A673 (cell line): ENCODE data around the gene AEN. TPM values are rescaled to one million over a fixed set of nuclear protein-coding genes. Genes with fewer than 3 reads are reported as not detected.

ENCODE experiments used
- BruUV-seq: library from RNA; stranded (reverse); fragments of 400-500 nt; replicated peaks from 2 replicates; lab custom pipeline; 2021; lab: Mats Ljungman, UMichigan
- CTCF ChIA-PET: fragments of 300-600 bp; sonication (Branson Sonifier 250); formaldehyde crosslinking; loops from one replicate; lab custom pipeline; 2022; ENCODE audit warnings: antibody characterized with exemption; lab: Charles Lee
- POLR2A ChIA-PET: fragments of 300-600 bp; sonication (Branson Sonifier 250); formaldehyde crosslinking; loops from one replicate; lab custom pipeline; 2022; ENCODE audit warnings: antibody characterized with exemption; ENCODE audit not compliant: low non-redundant PET; lab: Charles Lee
- DNase-seq: peaks from one replicate; pipeline ENCODE4 v3.0.0-alpha.2; 2015; ENCODE audit warnings: low spot score
- H3K27ac ChIP-seq: fragments of 200-600 bp; sonication (generic); 2 replicates; pipeline ENCODE4 v1.5.1; 2016; ENCODE audit warnings: mixed run types, low read depth, mild to moderate bottlenecking, mixed read lengths, antibody characterized with exemption, low read length; ENCODE audit not compliant: poor library complexity, severe bottlenecking
- H3K27me3 ChIP-seq: fragments of 200-600 bp; sonication (generic); replicated peaks from 2 replicates; pipeline ENCODE4 v1.6.1; 2017; ENCODE audit warnings: mixed run types, low read depth, mild to moderate bottlenecking, mixed read lengths, antibody characterized with exemption, low read length; ENCODE audit not compliant: insufficient read depth, poor library complexity
- H3K36me3 ChIP-seq: fragments of 200-600 bp; sonication (generic); 2 replicates; pipeline ENCODE4 v1.6.1; 2016; ENCODE audit warnings: mixed run types, mild to moderate bottlenecking, mixed read lengths, antibody characterized with exemption, low read length; ENCODE audit not compliant: insufficient read depth, poor library complexity, severe bottlenecking
- H3K4me1 ChIP-seq: fragments of 200-600 bp; sonication (generic); 2 replicates; pipeline ENCODE4 v1.6.1; 2017; ENCODE audit warnings: mixed run types, mild to moderate bottlenecking, mixed read lengths, antibody characterized with exemption, low read length; ENCODE audit not compliant: insufficient read depth, poor library complexity, severe bottlenecking
- H3K4me3 ChIP-seq: fragments of 200-600 bp; sonication (generic); 2 replicates; pipeline ENCODE4 v1.5.1; 2016; ENCODE audit warnings: low read depth, mixed run types, mild to moderate bottlenecking, mixed read lengths, low read length; ENCODE audit not compliant: poor library complexity, severe bottlenecking
- H3K9me3 ChIP-seq: fragments of 200-600 bp; sonication (generic); 2 replicates; pipeline ENCODE4 v1.6.1; 2016; ENCODE audit warnings: mixed run types, low read depth, mild to moderate bottlenecking, mixed read lengths, antibody characterized with exemption, low read length; ENCODE audit not compliant: poor library complexity, severe bottlenecking
- EZH2 ChIP-seq: fragments of 200-600 bp; sonication (generic); IDR thresholded peaks from 2 replicates; pipeline ENCODE4 v1.6.1; 2017; ENCODE audit warnings: borderline replicate concordance, low read depth, mild to moderate bottlenecking, mixed read lengths, antibody characterized with exemption, low read length; ENCODE audit not compliant: poor library complexity, severe bottlenecking
- intact Hi-C: fragments of 100-400 bp; cut with micrococcal nuclease; formaldehyde crosslinking; loops from one replicate; pipeline ENCODE4 v1.10.0; 2022; ENCODE audit not compliant: unreplicated experiment
- total RNA-seq: library from RNA; stranded (reverse); gene quantifications from 2 replicates; pipeline ENCODE4 v1.2.3, GENCODE V29; 2021
- TF ChIP-seq, protein P1 (sequence below): fragments of 300-800, 200-600 bp; sonication (generic); conservative IDR thresholded peaks from 2 replicates; pipeline ENCODE4 v1.5.1; 2017; ENCODE audit warnings: low read depth, mild to moderate bottlenecking, antibody characterized with exemption, low read length, moderate library complexity, mixed read lengths

The AEN gene
- total RNA-seq, 1 experiment from 2014 or later = 52.4 TPM

DNA sequence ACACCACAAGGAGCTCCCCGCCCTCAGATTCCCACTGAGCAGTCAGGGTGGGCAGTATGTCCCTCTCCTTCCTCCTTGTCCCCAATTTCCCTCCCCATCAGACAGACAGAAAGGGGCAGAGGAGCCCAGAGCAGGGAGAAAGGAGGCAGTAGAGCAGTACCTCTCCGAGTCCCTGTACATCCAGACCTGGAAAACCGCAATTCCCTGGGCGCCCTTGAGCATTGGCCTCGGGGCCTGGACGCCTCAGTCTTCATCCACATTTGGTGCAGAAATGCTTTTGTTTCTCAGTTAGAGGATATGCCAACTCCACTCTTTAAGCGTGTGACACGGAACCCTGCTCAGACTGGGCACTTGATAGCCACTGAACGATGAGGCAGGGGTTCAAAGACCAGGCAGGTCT lies 23.6 kb downstream of the AEN start:
- ChIA-PET CTCF (no interaction called here), POLR2A (no interaction called here)
- Histone ChIP-seq H3K27me3 (no peaks in the 10 kb centered on the region), H3K4me3 (no peak overlapping the region), H3K27ac (no peak overlapping the region), H3K36me3 (no peaks in the 10 kb centered on the region), H3K4me1 (no peaks in the 10 kb centered on the region), H3K9me3 (no peaks in the 10 kb centered on the region)
- no peak for DNase-seq
- no TSS peak for BruUV-seq
- intact Hi-C loops = no loop called here
- TF ChIP-seq EZH2 = no peak
- TF ChIP-seq, protein P1, sequence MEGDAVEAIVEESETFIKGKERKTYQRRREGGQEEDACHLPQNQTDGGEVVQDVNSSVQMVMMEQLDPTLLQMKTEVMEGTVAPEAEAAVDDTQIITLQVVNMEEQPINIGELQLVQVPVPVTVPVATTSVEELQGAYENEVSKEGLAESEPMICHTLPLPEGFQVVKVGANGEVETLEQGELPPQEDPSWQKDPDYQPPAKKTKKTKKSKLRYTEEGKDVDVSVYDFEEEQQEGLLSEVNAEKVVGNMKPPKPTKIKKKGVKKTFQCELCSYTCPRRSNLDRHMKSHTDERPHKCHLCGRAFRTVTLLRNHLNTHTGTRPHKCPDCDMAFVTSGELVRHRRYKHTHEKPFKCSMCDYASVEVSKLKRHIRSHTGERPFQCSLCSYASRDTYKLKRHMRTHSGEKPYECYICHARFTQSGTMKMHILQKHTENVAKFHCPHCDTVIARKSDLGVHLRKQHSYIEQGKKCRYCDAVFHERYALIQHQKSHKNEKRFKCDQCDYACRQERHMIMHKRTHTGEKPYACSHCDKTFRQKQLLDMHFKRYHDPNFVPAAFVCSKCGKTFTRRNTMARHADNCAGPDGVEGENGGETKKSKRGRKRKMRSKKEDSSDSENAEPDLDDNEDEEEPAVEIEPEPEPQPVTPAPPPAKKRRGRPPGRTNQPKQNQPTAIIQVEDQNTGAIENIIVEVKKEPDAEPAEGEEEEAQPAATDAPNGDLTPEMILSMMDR = no peak

DNA sequence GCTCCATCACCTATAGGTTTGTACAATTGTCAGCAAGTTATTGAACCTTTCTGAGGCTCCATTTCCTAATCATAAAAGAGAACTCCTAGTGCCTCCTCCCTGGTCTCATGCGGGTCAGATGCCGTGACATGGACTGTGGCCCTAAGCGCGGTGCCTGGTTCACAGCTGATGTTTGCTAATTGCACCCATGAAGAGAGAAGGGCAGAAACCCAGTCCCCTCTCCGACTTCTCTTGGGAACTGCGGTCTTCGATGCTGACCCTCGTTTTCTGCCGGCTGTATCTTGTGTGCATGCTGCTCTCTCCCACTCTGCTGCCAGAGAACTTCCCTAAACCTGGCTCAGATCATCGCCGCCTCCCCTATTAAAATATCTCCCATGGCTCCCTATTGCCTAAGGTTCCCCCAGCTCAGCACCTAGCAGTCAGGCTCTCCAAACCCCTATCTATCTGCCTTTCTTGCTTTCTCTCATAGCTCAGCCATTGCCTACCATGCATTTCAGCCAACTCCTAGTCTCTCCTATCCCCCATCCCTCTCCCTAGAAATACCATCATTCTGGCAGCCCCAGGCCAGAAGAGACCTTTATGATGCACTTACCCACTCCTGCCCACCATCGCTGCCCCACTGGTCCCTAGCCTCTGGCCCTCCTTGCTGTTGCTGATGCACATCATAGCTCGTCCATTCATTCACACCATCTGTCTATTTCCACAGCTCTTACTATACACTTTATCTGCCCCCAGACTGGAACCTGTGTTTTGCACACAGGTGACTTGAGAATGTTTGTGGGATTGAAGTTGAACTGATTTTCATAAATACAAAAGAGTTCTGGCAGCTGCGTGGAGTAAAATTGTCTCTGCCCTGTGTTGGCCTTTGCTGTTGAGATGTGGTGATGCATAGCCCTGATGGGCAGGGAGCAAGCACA lies 24.3 kb downstream of the AEN start:
- H3K9me3 ChIP-seq = no peaks in the 10 kb centered on the region
- H3K4me1 ChIP-seq = no peaks in the 10 kb centered on the region
- no peaks in the 10 kb centered on the region for H3K36me3 ChIP-seq
- no peak for DNase-seq
- no peak overlapping the region for H3K4me3 ChIP-seq
- ChIA-PET POLR2A (interaction anchor here (0.6 kb wide), 1 partner anchor 1058 kb away, joined by 4 read pairs; no protein-coding TSS in a partner anchor), CTCF (no interaction called here)
- no TSS peak for BruUV-seq
- no peak overlapping the region for H3K27ac ChIP-seq
- intact Hi-C loops = no loop called here
- H3K27me3 ChIP-seq = no peaks in the 10 kb centered on the region
- TF ChIP-seq, protein P1 = no peak
- no peak for TF ChIP-seq EZH2

DNA sequence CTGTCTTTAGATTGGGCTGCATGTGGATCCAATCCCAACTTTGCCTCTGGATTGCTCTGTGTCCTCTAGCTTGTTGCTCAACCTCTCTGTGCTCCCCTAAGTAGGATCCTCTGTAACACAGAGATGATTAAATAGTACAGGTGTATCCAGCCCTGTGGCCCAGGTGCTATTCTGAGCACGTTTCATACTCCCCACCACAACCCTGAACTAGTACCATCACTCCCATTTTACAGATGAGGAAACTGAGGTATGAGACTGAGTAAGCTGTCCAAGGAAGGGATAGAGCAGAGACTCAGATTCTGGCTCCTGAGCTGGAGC lies 24.9 kb downstream of the AEN start:
- BruUV-seq = no TSS peak
- H3K27me3 ChIP-seq = no peaks in the 10 kb centered on the region
- CTCF ChIA-PET = no interaction called here

More for the DNA sequence above, 24.9 kb downstream of the AEN start:
- Histone ChIP-seq H3K27ac (no peak overlapping the region), H3K9me3 (no peaks in the 10 kb centered on the region), H3K4me1 (no peaks in the 10 kb centered on the region), H3K36me3 (no peaks in the 10 kb centered on the region), H3K4me3 (no peak overlapping the region)
- no peak for DNase-seq
- TF ChIP-seq, protein P1 = no peak
- TF ChIP-seq EZH2 = no peak
- intact Hi-C loops = no loop called here
- POLR2A ChIA-PET = interaction anchor here (0.6 kb wide), 1 partner anchor 1058 kb away, joined by 4 read pairs; no protein-coding TSS in a partner anchor
